IgD-negative memory B cell (primary cell): ENCODE data around the gene CEBPZOS. TPM values are rescaled to one million over a fixed set of nuclear protein-coding genes. Genes with fewer than 3 reads are reported as not detected.

ENCODE experiments used
- H3K27ac Mint-ChIP-seq, 3 donors: one replicate each; pipeline ENCODE4 v1.8.0; 2020 to 2022; ENCODE audit warnings: mild to moderate bottlenecking in 3 of 3, mixed read lengths in 3 of 3, moderate library complexity in 1 of 3
- H3K27me3 Mint-ChIP-seq: one replicate; pipeline ENCODE4 v1.8.0; 2021; ENCODE audit warnings: mixed read lengths
- H3K36me3 Mint-ChIP-seq: one replicate; pipeline ENCODE4 v1.8.0; 2020; ENCODE audit warnings: mild to moderate bottlenecking, mixed read lengths
- H3K4me1 Mint-ChIP-seq, 3 donors: one replicate each; pipeline ENCODE4 v1.8.0; 2020 to 2022; ENCODE audit warnings: mixed read lengths in 3 of 3, mild to moderate bottlenecking in 1 of 3
- H3K4me3 Mint-ChIP-seq, 4 donors: one replicate each; pipeline ENCODE4 v1.8.0; 2020 to 2022; ENCODE audit warnings: mild to moderate bottlenecking in 4 of 4, mixed read lengths in 4 of 4, moderate library complexity in 3 of 4
- H3K9me3 Mint-ChIP-seq, 3 donors: one replicate each; pipeline ENCODE4 v1.8.0; 2020 to 2021; ENCODE audit warnings: mixed read lengths in 3 of 3, mild to moderate bottlenecking in 1 of 3
- polyA plus RNA-seq: library from polyadenylated mRNA; unstranded; fragments of 300-500 nt; fragmentation: Illumina TruSeq; gene quantifications from one replicate; pipeline ENCODE4 v1.2.3, GENCODE V29; 2021

The CEBPZOS gene
- 38.8 TPM for polyA plus RNA-seq

GRCh38 chr2:37196320-37197195, at the start of gene CEBPZOS:
Gene CEBPZOS, plus strand, starts transcription at chr2:37196496. Its CDS starts 3,209 bp downstream, at chr2:37199705.
- no peaks in the 10 kb centered on the region for H3K36me3 Mint-ChIP-seq

GRCh38 chr2:37148325-37148724, 48.0 kb upstream of the CEBPZOS start:
- H3K9me3 Mint-ChIP-seq = no peaks in the 10 kb centered on the region
- no peak overlapping the region for H3K27ac Mint-ChIP-seq
- peaks cover 16 to 36% (median 28%) of the 10 kb centered on the region in 3 donors for H3K4me1 Mint-ChIP-seq
- no peaks in the 10 kb centered on the region for H3K27me3 Mint-ChIP-seq
- H3K4me3 Mint-ChIP-seq = no peak overlapping the region
- H3K36me3 Mint-ChIP-seq = peaks cover 14% of the 10 kb centered on the region

More at GRCh38 chr2:37196320-37197195, at the start of gene CEBPZOS:
- H3K9me3 Mint-ChIP-seq = no peaks in the 10 kb centered on the region
- H3K27ac Mint-ChIP-seq = peak within 1 kb of the TSS; percentile 81 to 98 (median 97)
- H3K27me3 Mint-ChIP-seq = no peaks in the 10 kb centered on the region
- H3K4me1 Mint-ChIP-seq = peaks cover 18 to 21% (median 19%) of the 10 kb centered on the region in 3 donors
- peak within 1 kb of the TSS; percentile 87 to 99 (median 98) for H3K4me3 Mint-ChIP-seq

GRCh38 chr2:37149626-37150322, 46.5 kb upstream of the CEBPZOS start:
- peak overlapping the region in 3 of 4 donors; percentile 8 to 33 (median 26) for H3K4me3 Mint-ChIP-seq
- peaks cover 17% of the 10 kb centered on the region for H3K36me3 Mint-ChIP-seq
- peaks cover 19 to 44% (median 31%) of the 10 kb centered on the region in 3 donors for H3K4me1 Mint-ChIP-seq
- peak overlapping the region in 2 of 3 donors; percentile 24 to 31 for H3K27ac Mint-ChIP-seq
- H3K27me3 Mint-ChIP-seq = no peaks in the 10 kb centered on the region
- H3K9me3 Mint-ChIP-seq = no peaks in the 10 kb centered on the region

GRCh38 chr2:37153224-37153623, 43.1 kb upstream of the CEBPZOS start:
- Mint-ChIP-seq H3K27ac (peak overlapping the region in 1 of 3 donors; percentile 23), H3K36me3 (peaks cover 15% of the 10 kb centered on the region), H3K9me3 (no peaks in the 10 kb centered on the region), H3K27me3 (no peaks in the 10 kb centered on the region), H3K4me1 (peaks cover 36 to 58% (median 46%) of the 10 kb centered on the region in 3 donors), H3K4me3 (peak overlapping the region in 2 of 4 donors; percentile 13 to 56)

GRCh38 chr2:37154785-37155184, 41.5 kb upstream of the CEBPZOS start:
- peak overlapping the region; percentile 91 to 96 (median 92) for H3K27ac Mint-ChIP-seq

GRCh38 chr2:37156071-37156856, 40.0 kb upstream of the CEBPZOS start:
- Mint-ChIP-seq H3K4me1 (peaks cover 27 to 45% (median 32%) of the 10 kb centered on the region in 3 donors), H3K27ac (peak overlapping the region; percentile 34 to 96 (median 91)), H3K4me3 (peak overlapping the region; percentile 82 to 97 (median 95)), H3K9me3 (no peaks in the 10 kb centered on the region), H3K27me3 (no peaks in the 10 kb centered on the region), H3K36me3 (peaks cover 11% of the 10 kb centered on the region)

More at GRCh38 chr2:37154785-37155184, 41.5 kb upstream of the CEBPZOS start:
- Mint-ChIP-seq H3K4me3 (peak overlapping the region; percentile 82 to 97 (median 95)), H3K4me1 (peaks cover 34 to 52% (median 38%) of the 10 kb centered on the region in 3 donors), H3K27me3 (no peaks in the 10 kb centered on the region), H3K9me3 (no peaks in the 10 kb centered on the region), H3K36me3 (peaks cover 11% of the 10 kb centered on the region)

- peaks cover 24 to 41% (median 28%) of the 10 kb centered on the region in 3 donors for H3K4me1 Mint-ChIP-seq
- peaks cover 6% of the 10 kb centered on the region for H3K36me3 Mint-ChIP-seq
- H3K27me3 Mint-ChIP-seq = no peaks in the 10 kb centered on the region
- peak within 1 kb of the TSS; percentile 77 to 96 (median 91) for H3K27ac Mint-ChIP-seq
- H3K4me3 Mint-ChIP-seq = peak within 1 kb of the TSS; percentile 82 to 97 (median 95)
- no peaks in the 10 kb centered on the region for H3K9me3 Mint-ChIP-seq
Observed at GRCh38 chr2:37156857-37157714, 39.2 kb upstream of the CEBPZOS start, which contains the start of gene EIF2AK2. Gene EIF2AK2, minus strand, starts transcription at chr2:37156980. Its CDS starts 9,174 bp downstream, at chr2:37147806.

GRCh38 chr2:37164757-37165156, 31.5 kb upstream of the CEBPZOS start:
- peaks cover 1 to 11% (median 10%) of the 10 kb centered on the region in 3 donors for H3K9me3 Mint-ChIP-seq
- no peaks in the 10 kb centered on the region for H3K27me3 Mint-ChIP-seq
- H3K4me3 Mint-ChIP-seq = no peak overlapping the region
- peaks cover 4% of the 10 kb centered on the region for H3K36me3 Mint-ChIP-seq
- H3K4me1 Mint-ChIP-seq = peaks cover 0 to 2% (median 0%) of the 10 kb centered on the region in 3 donors
- H3K27ac Mint-ChIP-seq = no peak overlapping the region

GRCh38 chr2:37167636-37168180, 28.6 kb upstream of the CEBPZOS start:
- H3K27ac Mint-ChIP-seq = no peak overlapping the region
- peaks cover 1 to 11% (median 10%) of the 10 kb centered on the region in 3 donors for H3K9me3 Mint-ChIP-seq
- peaks cover 4% of the 10 kb centered on the region for H3K36me3 Mint-ChIP-seq
- H3K4me3 Mint-ChIP-seq = no peak overlapping the region
- H3K4me1 Mint-ChIP-seq = no peaks in the 10 kb centered on the region
- no peaks in the 10 kb centered on the region for H3K27me3 Mint-ChIP-seq

- Mint-ChIP-seq H3K27me3 (no peaks in the 10 kb centered on the region), H3K4me1 (no peaks in the 10 kb centered on the region), H3K27ac (no peak overlapping the region), H3K36me3 (peaks cover 4% of the 10 kb centered on the region), H3K4me3 (no peak overlapping the region), H3K9me3 (peaks cover 1 to 11% (median 10%) of the 10 kb centered on the region in 3 donors)
Observed at GRCh38 chr2:37168217-37168981, 27.9 kb upstream of the CEBPZOS start.

- no peak overlapping the region for H3K27ac Mint-ChIP-seq
- H3K36me3 Mint-ChIP-seq = peaks cover 2% of the 10 kb centered on the region
- no peak overlapping the region for H3K4me3 Mint-ChIP-seq
- no peaks in the 10 kb centered on the region for H3K9me3 Mint-ChIP-seq
- no peaks in the 10 kb centered on the region for H3K27me3 Mint-ChIP-seq
- no peaks in the 10 kb centered on the region for H3K4me1 Mint-ChIP-seq
Observed at GRCh38 chr2:37171624-37171950, 24.7 kb upstream of the CEBPZOS start.

GRCh38 chr2:37173741-37174140, 22.6 kb upstream of the CEBPZOS start:
- no peaks in the 10 kb centered on the region for H3K27me3 Mint-ChIP-seq
- H3K27ac Mint-ChIP-seq = no peak overlapping the region
- H3K9me3 Mint-ChIP-seq = no peaks in the 10 kb centered on the region
- H3K4me3 Mint-ChIP-seq = no peak overlapping the region
- H3K36me3 Mint-ChIP-seq = peaks cover 2% of the 10 kb centered on the region
- no peaks in the 10 kb centered on the region for H3K4me1 Mint-ChIP-seq
